Loucy (cell line): ENCODE data around the gene PSMD13.

Experiments
- EZH2phosphoT487 ChIP-seq: fragments of 200-600 bp; IDR thresholded peaks from 2 replicates; pipeline ENCODE4 v1.6.1; 2018; ENCODE audit warnings: antibody characterized with exemption, mild to moderate bottlenecking, moderate library complexity, borderline replicate concordance
- TF ChIP-seq, protein P1 (sequence below): fragments of 200-600 bp; sonication (generic); conservative IDR thresholded peaks from 2 replicates; pipeline ENCODE4 v1.5.1; 2014; ENCODE audit warnings: mild to moderate bottlenecking, antibody characterized with exemption, low read length

DNA sequence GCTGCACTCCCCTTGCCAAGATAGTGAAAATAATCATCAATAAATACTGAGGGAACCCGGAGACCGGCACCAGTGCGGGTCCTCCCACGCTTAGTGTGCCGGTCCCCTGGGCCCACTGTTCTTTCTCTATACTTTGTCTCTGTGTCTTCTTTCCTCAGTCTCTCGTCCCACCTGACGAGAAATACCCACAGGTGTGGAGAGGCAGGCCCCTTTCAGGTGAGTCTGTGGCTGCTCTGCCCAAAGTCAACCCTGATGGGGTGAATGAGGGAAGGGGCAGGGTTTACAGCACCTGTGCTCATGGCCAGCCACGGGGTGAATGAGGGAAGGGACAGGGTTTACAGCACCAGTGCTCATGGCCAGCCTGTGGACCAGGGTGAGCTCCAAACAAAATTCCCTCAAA, 34.3 kb upstream of the PSMD13 start:
- TF ChIP-seq, protein P1, sequence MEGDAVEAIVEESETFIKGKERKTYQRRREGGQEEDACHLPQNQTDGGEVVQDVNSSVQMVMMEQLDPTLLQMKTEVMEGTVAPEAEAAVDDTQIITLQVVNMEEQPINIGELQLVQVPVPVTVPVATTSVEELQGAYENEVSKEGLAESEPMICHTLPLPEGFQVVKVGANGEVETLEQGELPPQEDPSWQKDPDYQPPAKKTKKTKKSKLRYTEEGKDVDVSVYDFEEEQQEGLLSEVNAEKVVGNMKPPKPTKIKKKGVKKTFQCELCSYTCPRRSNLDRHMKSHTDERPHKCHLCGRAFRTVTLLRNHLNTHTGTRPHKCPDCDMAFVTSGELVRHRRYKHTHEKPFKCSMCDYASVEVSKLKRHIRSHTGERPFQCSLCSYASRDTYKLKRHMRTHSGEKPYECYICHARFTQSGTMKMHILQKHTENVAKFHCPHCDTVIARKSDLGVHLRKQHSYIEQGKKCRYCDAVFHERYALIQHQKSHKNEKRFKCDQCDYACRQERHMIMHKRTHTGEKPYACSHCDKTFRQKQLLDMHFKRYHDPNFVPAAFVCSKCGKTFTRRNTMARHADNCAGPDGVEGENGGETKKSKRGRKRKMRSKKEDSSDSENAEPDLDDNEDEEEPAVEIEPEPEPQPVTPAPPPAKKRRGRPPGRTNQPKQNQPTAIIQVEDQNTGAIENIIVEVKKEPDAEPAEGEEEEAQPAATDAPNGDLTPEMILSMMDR: no peak
- no peak for TF ChIP-seq EZH2phosphoT487
